K562 (cell line): ENCODE data around the gene ALOXE3.

Experiments used
- ATF3 ChIP-seq, 2 experiments: fragments of 450-650 bp in 1 of 2; sonication (generic) in 1 of 2; formaldehyde crosslinking in 1 of 2; IDR thresholded peaks in 1 of 2; conservative IDR thresholded peaks in 1 of 2; 2 replicates each; pipeline versions ENCODE4 v1.6.1 to v1.8.1; 2016 to 2023; ENCODE audit warnings: mild to moderate bottlenecking in 2 of 2, moderate library complexity in 2 of 2, inconsistent platforms in 1 of 2, missing genetic modification reagents in 1 of 2
- CC2D1A ChIP-seq: fragments of 450-650 bp; IDR thresholded peaks from 2 replicates; pipeline ENCODE4 v1.6.1; 2017; ENCODE audit warnings: mild to moderate bottlenecking
- E2F6 ChIP-seq, 2 experiments: IDR thresholded peaks; 2 replicates each; pipeline ENCODE4 v1.6.1; 2011; ENCODE audit warnings: borderline replicate concordance in 1 of 2, control low read depth in 1 of 2, low read depth in 1 of 2, low read length in 1 of 2, mild to moderate bottlenecking in 1 of 2, mixed read lengths in 1 of 2, moderate library complexity in 1 of 2; ENCODE audit not compliant: insufficient read depth in 1 of 2, insufficient read length in 1 of 2, poor library complexity in 1 of 2, severe bottlenecking in 1 of 2; ENCODE audit errors: extremely low read depth in 1 of 2
- E4F1 ChIP-seq: fragments of 250-450 bp; sonication (Bioruptor Pico); IDR thresholded peaks from 2 replicates; pipeline ENCODE4 v1.5.0; 2021; ENCODE audit warnings: mild to moderate bottlenecking, borderline replicate concordance
- HDAC2 ChIP-seq: fragments of 450-650 bp; IDR thresholded peaks from 2 replicates; pipeline ENCODE4 v1.6.1; 2016; ENCODE audit warnings: mild to moderate bottlenecking
- L3MBTL2 ChIP-seq: fragments of 450-650 bp; IDR thresholded peaks from 2 replicates; pipeline ENCODE4 v1.6.1; 2016; ENCODE audit warnings: mild to moderate bottlenecking, moderate library complexity
- PCBP1 ChIP-seq: fragments of 200-400 bp; formaldehyde crosslinking; IDR thresholded peaks from 2 replicates; pipeline ENCODE4 v1.6.1; 2018; ENCODE audit warnings: mild to moderate bottlenecking, low read depth, low read length; ENCODE audit not compliant: poor library complexity, severe bottlenecking
- POLR2A ChIP-seq: fragments of 450-650 bp; conservative IDR thresholded peaks from 2 replicates; pipeline ENCODE4 v1.6.1; 2016

GRCh38 chr17:8059131-8059530 is 59.2 kb downstream of the ALOXE3 start:
- TF ChIP-seq ATF3 (IDR thresholded peaks at IDR 0.05) (no peak), ATF3 (CRISPR knock-in tag; conservative IDR thresholded peaks at IDR 0.05) (no peak), CC2D1A (no peak), HDAC2 (no peak), E2F6 (IDR thresholded peaks at IDR 0.05; ENCODE audit: borderline replicate concordance in 1 of 2, extremely low read depth in 1 of 2, insufficient read depth in 1 of 2, insufficient read length in 1 of 2, low read depth in 1 of 2, low read length in 1 of 2, poor library complexity in 1 of 2, severe bottlenecking in 1 of 2) (no peak), L3MBTL2 (no peak), PCBP1 (no peak), POLR2A (no peak), E4F1 (CRISPR knock-in tag) (no peak)
